Nephron (organoid): ENCODE data around the gene INAFM2.

Experiments
- H3K27ac Mint-ChIP-seq, 3 experiments: 2 replicates each; pipeline ENCODE4 v1.8.0; 2020; ENCODE audit warnings: mixed read lengths in 3 of 3, mild to moderate bottlenecking in 2 of 3, moderate library complexity in 1 of 3
- H3K27me3 Mint-ChIP-seq: 2 replicates; pipeline ENCODE4 v1.8.0; 2021; ENCODE audit warnings: low read depth, mild to moderate bottlenecking, moderate library complexity, mixed read lengths
- H3K36me3 Mint-ChIP-seq: 2 replicates; pipeline ENCODE4 v1.8.0; 2020; ENCODE audit warnings: low read depth, mixed read lengths
- H3K4me1 Mint-ChIP-seq: 2 replicates; pipeline ENCODE4 v1.8.0; 2020; ENCODE audit warnings: mixed read lengths
- H3K4me3 Mint-ChIP-seq, 3 experiments: 2 replicates each; pipeline ENCODE4 v1.8.0; 2020; ENCODE audit warnings: mild to moderate bottlenecking in 3 of 3, mixed read lengths in 3 of 3, moderate library complexity in 2 of 3
- H3K9me3 Mint-ChIP-seq: 2 replicates; pipeline ENCODE4 v1.8.0; 2020; ENCODE audit warnings: mixed read lengths
- CTCF ChIP-seq, 3 experiments: fragments of 200-600 bp; sonication (generic); IDR thresholded peaks; one replicate each; pipeline ENCODE4 v1.5.0; 2021; ENCODE audit warnings: antibody characterized with exemption in 3 of 3; ENCODE audit not compliant: unreplicated experiment in 3 of 3

Gene INAFM2

DNA sequence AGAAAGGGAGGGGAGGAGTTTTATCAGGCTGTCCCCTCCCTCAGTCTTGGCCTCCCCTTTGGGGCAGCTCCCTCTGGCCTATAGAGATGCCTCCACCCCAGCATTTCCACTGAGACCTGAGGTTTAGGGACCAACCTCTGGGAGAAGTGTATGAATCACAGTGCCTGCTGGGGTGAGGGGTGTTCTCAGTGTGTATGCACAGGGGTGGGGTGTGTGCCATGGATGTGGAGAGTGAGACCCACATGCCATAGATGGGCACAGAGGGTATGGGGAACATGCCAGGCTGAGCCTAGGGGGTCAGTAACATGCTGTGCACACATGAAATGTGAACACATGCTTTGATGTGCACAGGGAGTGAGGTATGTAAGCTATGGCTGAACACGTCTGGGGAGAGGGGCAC, 28.2 kb upstream of the INAFM2 start:
- Mint-ChIP-seq H3K27ac (no peak overlapping the region), H3K4me3 (no peak overlapping the region)

DNA sequence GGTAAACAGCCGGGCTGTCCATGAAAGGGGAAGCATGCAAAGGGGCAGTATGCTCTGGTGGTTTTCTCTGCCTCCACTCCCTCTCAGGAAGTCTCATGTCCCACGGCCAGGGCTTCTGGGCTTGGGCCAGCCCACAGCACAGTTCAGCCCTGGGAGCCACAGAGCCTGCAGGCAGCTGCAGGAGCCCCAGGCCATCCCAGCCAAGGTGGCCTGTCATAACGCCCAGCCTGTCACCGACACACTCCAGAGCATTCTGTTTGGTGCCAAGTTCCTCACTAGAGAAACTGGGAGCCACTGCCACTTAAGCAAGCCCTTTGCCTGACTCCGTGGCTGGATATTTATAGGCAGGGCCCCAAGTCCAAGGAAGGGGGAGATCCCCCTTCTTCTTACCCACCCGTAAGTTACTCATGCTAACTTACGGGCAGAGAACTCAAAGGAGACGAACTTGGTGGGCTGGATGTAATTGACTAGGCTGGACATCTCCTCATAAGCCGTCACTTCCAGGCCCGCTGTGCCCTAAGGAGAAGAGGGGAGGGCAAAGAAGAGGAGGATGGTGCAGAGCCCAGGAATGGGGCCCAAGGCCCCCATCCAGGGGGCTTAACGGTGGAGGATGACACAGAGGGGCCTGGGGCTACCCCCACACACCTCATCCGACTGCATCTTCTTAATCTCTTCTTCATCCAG, 27.5 kb upstream of the INAFM2 start:
- Mint-ChIP-seq H3K9me3 (peaks cover 8% of the 10 kb centered on the region), H3K36me3 (peaks cover 7% of the 10 kb centered on the region), H3K4me1 (no peaks in the 10 kb centered on the region), H3K27ac (no peak overlapping the region), H3K4me3 (no peak overlapping the region), H3K27me3 (peaks cover 46% of the 10 kb centered on the region)
- no peak for TF ChIP-seq CTCF (IDR thresholded peaks at IDR 0.05; ENCODE audit: unreplicated experiment in 3 of 3)

More for the DNA sequence above, 28.2 kb upstream of the INAFM2 start:
- H3K9me3 Mint-ChIP-seq = peaks cover 8% of the 10 kb centered on the region
- no peak for TF ChIP-seq CTCF (IDR thresholded peaks at IDR 0.05; ENCODE audit: unreplicated experiment in 3 of 3)
- H3K4me1 Mint-ChIP-seq = peaks cover 5% of the 10 kb centered on the region
- H3K27me3 Mint-ChIP-seq = peaks cover 50% of the 10 kb centered on the region
- peaks cover 7% of the 10 kb centered on the region for H3K36me3 Mint-ChIP-seq

DNA sequence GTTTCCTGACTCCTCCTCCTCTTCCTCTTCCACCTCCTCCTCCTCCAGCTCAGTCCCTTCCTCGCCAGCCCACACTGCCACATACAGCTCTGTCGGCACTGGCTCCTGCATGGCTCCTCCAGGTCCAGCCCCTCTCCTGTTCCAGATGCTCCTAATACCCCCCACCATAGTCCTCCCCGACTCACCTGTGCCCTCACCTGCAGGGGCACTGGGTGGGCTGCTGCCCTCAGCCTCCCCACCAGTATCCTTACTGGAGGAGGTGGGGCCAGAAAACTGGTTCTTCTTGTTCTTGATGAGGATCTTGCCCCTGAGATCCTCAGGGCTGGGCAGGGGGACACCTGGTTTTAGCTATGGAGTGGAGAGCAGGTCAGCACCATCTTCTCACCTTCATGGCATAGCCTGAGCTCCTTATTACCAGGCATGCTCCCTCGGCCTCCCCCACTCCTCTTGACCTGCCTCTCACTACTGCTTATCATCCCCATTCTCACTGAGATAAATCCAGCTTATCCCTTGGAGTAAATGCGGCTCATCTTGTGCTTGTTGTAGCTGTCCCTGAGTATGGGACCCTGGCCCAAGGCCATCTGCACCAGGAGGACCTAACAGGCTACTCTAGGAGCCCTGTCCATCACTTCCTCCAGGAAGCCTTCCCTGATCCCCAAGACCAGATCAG, 26.8 kb upstream of the INAFM2 start:
- Mint-ChIP-seq H3K27ac (no peak overlapping the region), H3K36me3 (peaks cover 7% of the 10 kb centered on the region), H3K27me3 (peaks cover 45% of the 10 kb centered on the region), H3K4me1 (no peaks in the 10 kb centered on the region), H3K9me3 (peaks cover 8% of the 10 kb centered on the region), H3K4me3 (no peak overlapping the region)
- TF ChIP-seq CTCF (IDR thresholded peaks at IDR 0.05; ENCODE audit: unreplicated experiment in 3 of 3) = no peak

- Mint-ChIP-seq H3K4me1 (no peaks in the 10 kb centered on the region), H3K27ac (no peak overlapping the region), H3K9me3 (peaks cover 8% of the 10 kb centered on the region), H3K27me3 (peaks cover 38% of the 10 kb centered on the region), H3K4me3 (no peak overlapping the region), H3K36me3 (peaks cover 7% of the 10 kb centered on the region)
- TF ChIP-seq CTCF (IDR thresholded peaks at IDR 0.05; ENCODE audit: unreplicated experiment in 3 of 3) = no peak
These were observed 26.1 kb upstream of the INAFM2 start for GRCh38 chr15:40297356-40297755.

DNA sequence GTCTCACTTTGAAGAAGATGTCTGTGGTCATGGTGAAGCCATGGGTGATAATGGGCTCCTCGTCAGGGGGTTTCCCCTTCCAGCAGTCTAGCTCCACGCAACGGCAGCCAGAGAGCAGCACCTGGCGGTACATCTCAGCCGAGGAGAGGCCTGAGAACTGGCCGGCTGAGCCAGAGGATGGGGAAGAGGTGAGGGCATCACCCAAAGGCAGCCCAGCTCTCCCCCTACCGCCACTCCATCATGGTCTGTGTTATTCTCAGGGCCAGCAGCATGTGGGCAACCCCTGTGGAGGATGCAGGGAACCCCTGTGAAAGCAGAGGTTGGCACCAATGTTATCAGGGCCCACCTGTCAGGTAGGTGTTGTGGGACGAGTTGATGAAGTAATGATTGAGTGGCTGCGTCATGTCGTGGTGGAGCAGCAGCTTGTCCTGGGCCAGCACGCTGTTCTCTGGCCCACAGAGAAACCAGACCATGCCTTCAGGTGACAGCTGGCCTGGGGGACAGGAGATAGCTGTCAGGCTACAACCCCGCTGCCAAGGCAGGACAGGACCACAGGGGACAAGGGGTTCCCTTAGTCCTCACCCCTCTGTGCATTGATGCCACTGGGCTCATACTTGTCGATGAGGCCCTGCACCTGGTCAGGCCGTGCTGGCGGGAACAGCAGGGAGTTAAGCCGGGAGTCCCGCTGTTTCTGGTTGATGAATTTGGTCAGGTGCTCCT, 25.1 kb upstream of the INAFM2 start:
- peaks cover 7% of the 10 kb centered on the region for H3K36me3 Mint-ChIP-seq
- no peaks in the 10 kb centered on the region for H3K4me1 Mint-ChIP-seq
- TF ChIP-seq CTCF (IDR thresholded peaks at IDR 0.05; ENCODE audit: unreplicated experiment in 3 of 3) = no peak
- peaks cover 8% of the 10 kb centered on the region for H3K9me3 Mint-ChIP-seq
- peaks cover 28% of the 10 kb centered on the region for H3K27me3 Mint-ChIP-seq
- H3K27ac Mint-ChIP-seq = no peak overlapping the region
- no peak overlapping the region for H3K4me3 Mint-ChIP-seq
